Uterus (tissue), 4 donors: Measurements from ENCODE around the gene DENND5B. TPM values are rescaled to one million over a fixed set of nuclear protein-coding genes. Genes with fewer than 3 reads are reported as not detected.

Experiments
- DNase-seq, 2 donors: peaks; one replicate each; pipeline ENCODE4 v3.0.0-alpha.2; 2019 to 2020
- H3K27ac ChIP-seq, 2 donors: fragments of 200-600 bp; sonication (generic); 1 replicate in 1 of 2; 2 replicates in 1 of 2; pipeline ENCODE4 v1.5.1; 2016 to 2018
- H3K27me3 ChIP-seq, 2 donors: fragments of 200-600 bp; sonication (generic); one replicate each; pipeline ENCODE4 v1.5.1; 2018 to 2019; ENCODE audit warnings: control low read depth in 1 of 2
- H3K36me3 ChIP-seq, 2 donors: fragments of 200-600 bp; sonication (generic); one replicate each; pipeline ENCODE4 v1.5.1; 2019; ENCODE audit warnings: control low read depth in 1 of 2
- H3K4me1 ChIP-seq, 2 donors: fragments of 200-600 bp; sonication (generic); one replicate each; pipeline ENCODE4 v1.5.1; 2018 to 2019; ENCODE audit warnings: control low read depth in 1 of 2
- H3K4me3 ChIP-seq, 2 donors: fragments of 200-600 bp; sonication (generic); 1 replicate in 1 of 2; 2 replicates in 1 of 2; pipeline ENCODE4 v1.5.1; 2018 to 2019; ENCODE audit warnings: mild to moderate bottlenecking in 1 of 2
- H3K9me3 ChIP-seq, 2 donors: fragments of 200-600 bp; sonication (generic); one replicate each; pipeline ENCODE4 v1.5.1; 2019; ENCODE audit warnings: control low read depth in 1 of 2
- POLR2A ChIP-seq, 2 donors: fragments of 450-650 bp; IDR thresholded peaks; one replicate each; pipeline ENCODE4 v1.6.1; 2016; ENCODE audit warnings: antibody characterized with exemption in 2 of 2, mild to moderate bottlenecking in 1 of 2, moderate library complexity in 1 of 2
- intact Hi-C: fragments of 100-400 bp; cut with DNase I; formaldehyde crosslinking; loops from one replicate; pipeline ENCODE4 v1.15.1; 2023; ENCODE audit warnings: low total_unique reads
- total RNA-seq, 4 donors: library from RNA; depleted of rRNA in 3 of 4; stranded (reverse); fragments of >200 nt in 3 of 4; gene quantifications; one replicate each; pipeline versions ENCODE4 v1.1.0 to v1.2.4, GENCODE V29; 2014 to 2023
- TF ChIP-seq, protein P1 (sequence below), 4 experiments: fragments of 200-600 bp in 2 of 4; fragments of 450-650 bp in 2 of 4; sonication (generic) in 2 of 4; IDR thresholded peaks; one replicate each; pipeline ENCODE4 v1.5.1; 2016 to 2019; ENCODE audit warnings: antibody characterized with exemption in 4 of 4, mild to moderate bottlenecking in 2 of 4, moderate library complexity in 1 of 4
- donor health status: DM: yes; HTN: yes; CAD: no.

Gene DENND5B
- total RNA-seq, 4 donors from 2014 or later: 14.4 to 37.0 (median 26.5) TPM

DNA sequence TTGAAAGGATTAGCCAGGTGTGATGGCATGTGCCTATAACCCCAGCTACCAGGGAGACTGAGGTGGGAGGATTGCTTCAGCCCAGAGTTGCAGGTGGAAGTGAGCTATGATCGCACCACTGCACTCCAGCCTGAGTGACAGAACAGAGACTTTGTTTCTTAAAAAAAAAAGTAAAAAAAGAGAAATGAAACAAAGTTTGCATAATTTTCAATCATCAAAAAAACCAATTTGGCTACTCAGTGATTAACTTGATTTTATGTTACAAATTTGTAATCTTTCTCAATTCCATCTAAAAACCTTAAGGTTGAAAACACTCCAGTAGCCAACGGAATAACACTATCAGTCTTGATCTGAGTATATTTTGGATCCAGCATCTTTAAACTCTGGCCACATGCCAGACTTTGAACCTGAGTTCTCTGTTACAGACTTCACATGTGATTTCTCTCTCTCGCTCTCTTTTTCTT is 12.6 kb upstream of the DENND5B start:
- Histone ChIP-seq H3K36me3 (no peaks in the 10 kb centered on the region), H3K27me3 (no peaks in the 10 kb centered on the region), H3K9me3 (no peaks in the 10 kb centered on the region), H3K27ac (no peak overlapping the region), H3K4me1 (no peaks in the 10 kb centered on the region), H3K4me3 (no peak overlapping the region)
- TF ChIP-seq, protein P1, sequence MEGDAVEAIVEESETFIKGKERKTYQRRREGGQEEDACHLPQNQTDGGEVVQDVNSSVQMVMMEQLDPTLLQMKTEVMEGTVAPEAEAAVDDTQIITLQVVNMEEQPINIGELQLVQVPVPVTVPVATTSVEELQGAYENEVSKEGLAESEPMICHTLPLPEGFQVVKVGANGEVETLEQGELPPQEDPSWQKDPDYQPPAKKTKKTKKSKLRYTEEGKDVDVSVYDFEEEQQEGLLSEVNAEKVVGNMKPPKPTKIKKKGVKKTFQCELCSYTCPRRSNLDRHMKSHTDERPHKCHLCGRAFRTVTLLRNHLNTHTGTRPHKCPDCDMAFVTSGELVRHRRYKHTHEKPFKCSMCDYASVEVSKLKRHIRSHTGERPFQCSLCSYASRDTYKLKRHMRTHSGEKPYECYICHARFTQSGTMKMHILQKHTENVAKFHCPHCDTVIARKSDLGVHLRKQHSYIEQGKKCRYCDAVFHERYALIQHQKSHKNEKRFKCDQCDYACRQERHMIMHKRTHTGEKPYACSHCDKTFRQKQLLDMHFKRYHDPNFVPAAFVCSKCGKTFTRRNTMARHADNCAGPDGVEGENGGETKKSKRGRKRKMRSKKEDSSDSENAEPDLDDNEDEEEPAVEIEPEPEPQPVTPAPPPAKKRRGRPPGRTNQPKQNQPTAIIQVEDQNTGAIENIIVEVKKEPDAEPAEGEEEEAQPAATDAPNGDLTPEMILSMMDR (IDR thresholded peaks at IDR 0.05): no peak
- TF ChIP-seq POLR2A (IDR thresholded peaks at IDR 0.05): no peak
- DNase-seq: no peak
- intact Hi-C loops: no loop called here

DNA sequence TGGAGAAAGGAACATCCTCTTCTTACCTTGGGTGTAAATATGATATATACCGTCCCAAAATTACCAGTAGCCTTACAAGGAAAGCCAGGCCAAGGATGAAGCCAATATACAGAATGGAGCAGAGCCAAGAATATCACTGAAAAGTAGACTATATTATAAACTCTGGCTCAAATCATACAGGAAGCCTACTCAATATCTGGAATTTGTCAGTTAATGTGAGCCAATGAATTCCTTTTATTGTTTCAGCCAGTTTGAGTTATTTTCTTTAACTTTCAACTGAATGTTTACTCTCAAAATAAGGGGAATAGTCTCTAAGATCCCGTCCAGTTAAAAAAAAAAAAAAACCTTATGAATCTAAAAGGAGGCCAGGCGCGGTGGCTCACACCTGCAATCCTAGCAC is 9.8 kb upstream of the DENND5B start:
- TF ChIP-seq, protein P1 (IDR thresholded peaks at IDR 0.05): no peak
- no peak for TF ChIP-seq POLR2A (IDR thresholded peaks at IDR 0.05)

DNA sequence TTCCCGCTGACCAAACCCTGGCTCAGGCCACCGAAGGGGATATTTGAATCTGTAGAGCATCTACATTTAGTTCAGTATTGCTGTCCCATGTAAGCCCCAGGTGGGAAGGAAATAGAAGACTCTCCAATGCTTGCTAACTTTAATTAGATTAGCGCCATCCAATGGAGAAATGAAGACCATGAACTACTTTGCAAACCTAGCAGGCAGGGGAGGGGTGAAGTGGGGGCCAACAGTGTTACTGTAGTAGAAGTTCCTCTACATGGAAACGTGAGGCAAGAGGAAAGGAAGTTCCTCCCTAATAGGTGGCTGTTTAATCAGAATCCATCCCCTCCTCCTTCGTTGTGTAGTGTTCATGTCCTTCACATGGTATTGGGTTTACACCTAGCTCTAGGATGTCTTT is 9.3 kb upstream of the DENND5B start:
- Histone ChIP-seq H3K4me3 (no peak overlapping the region), H3K36me3 (no peaks in the 10 kb centered on the region), H3K9me3 (no peaks in the 10 kb centered on the region), H3K4me1 (no peaks in the 10 kb centered on the region), H3K27me3 (no peaks in the 10 kb centered on the region), H3K27ac (no peak overlapping the region)
- TF ChIP-seq, protein P1 (IDR thresholded peaks at IDR 0.05): no peak
- no peak for TF ChIP-seq POLR2A (IDR thresholded peaks at IDR 0.05)
- no peak for DNase-seq
- intact Hi-C loops: no loop called here

More for the DNA sequence above, 9.8 kb upstream of the DENND5B start:
- Histone ChIP-seq H3K27me3 (no peaks in the 10 kb centered on the region), H3K27ac (no peak overlapping the region), H3K4me1 (no peaks in the 10 kb centered on the region), H3K9me3 (no peaks in the 10 kb centered on the region), H3K4me3 (no peak overlapping the region), H3K36me3 (no peaks in the 10 kb centered on the region)
- DNase-seq: no peak
- intact Hi-C loops: no loop called here

DNA sequence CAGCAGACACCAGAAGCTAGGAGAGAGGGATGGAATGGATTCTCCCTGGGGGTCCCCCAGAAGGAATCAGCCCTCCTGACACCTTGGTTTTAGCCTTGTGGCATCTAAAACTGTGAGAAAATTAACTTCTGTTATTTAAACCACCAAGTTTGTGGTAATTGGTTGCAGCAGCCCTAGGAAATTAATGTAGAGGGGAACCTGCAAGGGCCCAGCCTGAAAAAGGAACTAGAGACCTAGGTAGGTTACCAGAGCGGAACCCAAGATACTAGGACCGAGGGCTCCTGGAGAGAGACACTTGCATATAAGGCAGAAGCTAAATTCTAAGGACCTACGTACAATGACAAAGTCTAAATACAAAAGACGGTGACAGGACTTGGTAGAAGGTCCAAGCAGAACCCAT is 8.1 kb upstream of the DENND5B start:
- Histone ChIP-seq H3K36me3 (no peaks in the 10 kb centered on the region), H3K27me3 (no peaks in the 10 kb centered on the region), H3K27ac (no peak overlapping the region), H3K9me3 (no peaks in the 10 kb centered on the region), H3K4me1 (no peaks in the 10 kb centered on the region), H3K4me3 (no peak overlapping the region)
- TF ChIP-seq POLR2A (IDR thresholded peaks at IDR 0.05): no peak
- TF ChIP-seq, protein P1 (IDR thresholded peaks at IDR 0.05): no peak
- intact Hi-C loops: no loop called here
- no peak for DNase-seq

DNA sequence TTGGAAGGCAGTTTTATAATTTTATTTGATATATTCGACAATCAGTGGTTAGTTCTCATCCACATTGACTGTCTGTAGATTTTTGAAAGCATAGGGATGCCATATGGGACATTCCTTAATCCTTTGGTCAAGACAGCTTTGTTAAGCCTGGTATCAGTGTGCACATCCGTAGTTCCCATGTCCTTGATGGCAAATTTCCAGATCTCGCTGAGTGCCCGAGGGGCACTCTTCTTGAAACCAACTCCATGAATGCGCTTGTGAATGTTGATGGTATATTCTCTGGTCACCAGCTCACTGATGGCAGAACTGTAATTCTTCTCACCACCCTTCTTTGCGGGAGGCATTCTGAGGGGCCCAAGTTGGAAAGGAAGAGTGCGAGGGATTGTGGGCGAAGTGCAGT is 6.1 kb upstream of the DENND5B start:
- H3K4me3 ChIP-seq: no peak overlapping the region
- TF ChIP-seq, protein P1 (IDR thresholded peaks at IDR 0.05): no peak
- no peak for TF ChIP-seq POLR2A (IDR thresholded peaks at IDR 0.05)
- H3K9me3 ChIP-seq: no peaks in the 10 kb centered on the region
- intact Hi-C loops: no loop called here
- H3K27me3 ChIP-seq: no peaks in the 10 kb centered on the region
- H3K4me1 ChIP-seq: no peaks in the 10 kb centered on the region
- DNase-seq: no peak
- H3K27ac ChIP-seq: no peak overlapping the region
- H3K36me3 ChIP-seq: no peaks in the 10 kb centered on the region
